ENCODE measurements around the gene CBFA2T2. TPM values are rescaled to one million over a fixed set of nuclear protein-coding genes. Genes with fewer than 3 reads are reported as not detected.
A peak's percentile ranks its signal among the peaks of the same experiment; 100 is the strongest.

CBFA2T2 gene
- total RNA-seq, 6 donors from 2014 or later: 10.0 to 35.6 (median 16.2) TPM

DNA sequence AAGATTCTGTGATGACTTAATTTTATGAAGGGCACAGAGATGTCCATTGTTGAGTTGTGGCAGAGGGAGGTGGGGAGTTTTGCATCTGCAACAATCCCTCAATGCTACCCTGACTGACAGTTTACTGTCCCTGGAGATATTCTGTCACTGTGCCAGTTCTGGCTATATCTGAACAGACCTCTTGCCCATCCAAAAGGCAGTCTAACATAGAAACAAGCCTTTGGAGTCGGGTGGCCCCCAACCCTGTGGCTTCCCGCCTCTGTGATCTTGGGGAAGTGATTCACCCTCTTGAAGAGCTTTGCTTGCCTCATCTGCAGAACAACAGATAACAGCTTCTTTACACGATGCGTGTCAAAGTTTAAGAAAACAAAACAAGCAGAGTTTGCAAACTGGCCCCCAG is 200.1 kb downstream of the CBFA2T2 start:
- no peaks in the 10 kb centered on the region for H3K9me3 ChIP-seq
- no peak for DNase-seq
- no peak overlapping the region for H3K27ac ChIP-seq
- no peak for ATAC-seq (ENCODE audit: low FRiP score in 2 of 2)
- H3K27me3 ChIP-seq: no peaks in the 10 kb centered on the region
- no peaks in the 10 kb centered on the region for H3K36me3 ChIP-seq
- no peak overlapping the region for H3K4me3 ChIP-seq
- H3K4me1 ChIP-seq: peaks cover 20 to 41% (median 29%) of the 10 kb centered on the region in 4 donors
- TF ChIP-seq, protein P1, sequence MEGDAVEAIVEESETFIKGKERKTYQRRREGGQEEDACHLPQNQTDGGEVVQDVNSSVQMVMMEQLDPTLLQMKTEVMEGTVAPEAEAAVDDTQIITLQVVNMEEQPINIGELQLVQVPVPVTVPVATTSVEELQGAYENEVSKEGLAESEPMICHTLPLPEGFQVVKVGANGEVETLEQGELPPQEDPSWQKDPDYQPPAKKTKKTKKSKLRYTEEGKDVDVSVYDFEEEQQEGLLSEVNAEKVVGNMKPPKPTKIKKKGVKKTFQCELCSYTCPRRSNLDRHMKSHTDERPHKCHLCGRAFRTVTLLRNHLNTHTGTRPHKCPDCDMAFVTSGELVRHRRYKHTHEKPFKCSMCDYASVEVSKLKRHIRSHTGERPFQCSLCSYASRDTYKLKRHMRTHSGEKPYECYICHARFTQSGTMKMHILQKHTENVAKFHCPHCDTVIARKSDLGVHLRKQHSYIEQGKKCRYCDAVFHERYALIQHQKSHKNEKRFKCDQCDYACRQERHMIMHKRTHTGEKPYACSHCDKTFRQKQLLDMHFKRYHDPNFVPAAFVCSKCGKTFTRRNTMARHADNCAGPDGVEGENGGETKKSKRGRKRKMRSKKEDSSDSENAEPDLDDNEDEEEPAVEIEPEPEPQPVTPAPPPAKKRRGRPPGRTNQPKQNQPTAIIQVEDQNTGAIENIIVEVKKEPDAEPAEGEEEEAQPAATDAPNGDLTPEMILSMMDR (IDR thresholded peaks at IDR 0.05): no peak
- no peak for TF ChIP-seq POLR2AphosphoS5 (IDR thresholded peaks at IDR 0.05)
- no peak for TF ChIP-seq EP300 (IDR thresholded peaks at IDR 0.05)
- no peak for TF ChIP-seq POLR2A (IDR thresholded peaks at IDR 0.05)
- WGBS, 2 donors: 49 to 58% methylated on average over 4 of the region's 4 CpGs

DNA sequence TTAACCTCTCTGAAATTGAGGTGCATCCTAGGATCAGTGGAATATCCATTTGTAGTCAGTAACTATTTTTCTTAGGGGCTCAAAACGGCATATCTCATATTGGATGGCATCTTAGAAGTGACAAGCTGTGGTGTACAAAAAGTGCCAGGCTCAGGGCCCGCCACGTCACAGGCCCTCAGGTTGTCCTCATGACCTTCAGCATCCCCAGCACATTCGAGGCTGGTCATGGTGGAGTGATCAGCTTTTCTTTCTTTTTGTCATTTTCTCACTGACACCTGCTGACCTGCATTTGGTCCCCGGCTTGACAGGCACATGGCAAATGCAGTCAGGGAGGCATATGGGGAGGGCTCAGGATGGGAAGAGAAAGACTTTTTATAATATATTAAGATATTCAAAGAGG is 203.4 kb downstream of the CBFA2T2 start:
- no peak for DNase-seq
- TF ChIP-seq, protein P1 (IDR thresholded peaks at IDR 0.05): no peak
- TF ChIP-seq POLR2AphosphoS5 (IDR thresholded peaks at IDR 0.05) (no peak), EP300 (IDR thresholded peaks at IDR 0.05) (no peak), POLR2A (IDR thresholded peaks at IDR 0.05) (no peak)
- no peaks in the 10 kb centered on the region for H3K36me3 ChIP-seq
- H3K27me3 ChIP-seq: no peaks in the 10 kb centered on the region
- H3K4me3 ChIP-seq: no peak overlapping the region
- no peak for ATAC-seq (ENCODE audit: low FRiP score in 2 of 2)
- peaks cover 3 to 23% (median 12%) of the 10 kb centered on the region in 4 donors for H3K4me1 ChIP-seq
- WGBS, 2 donors: 82 to 83% methylated on average over 5 of the region's 5 CpGs
- H3K27ac ChIP-seq: peak overlapping the region in 1 of 4 donors; percentile 23
- H3K9me3 ChIP-seq: no peaks in the 10 kb centered on the region

DNA sequence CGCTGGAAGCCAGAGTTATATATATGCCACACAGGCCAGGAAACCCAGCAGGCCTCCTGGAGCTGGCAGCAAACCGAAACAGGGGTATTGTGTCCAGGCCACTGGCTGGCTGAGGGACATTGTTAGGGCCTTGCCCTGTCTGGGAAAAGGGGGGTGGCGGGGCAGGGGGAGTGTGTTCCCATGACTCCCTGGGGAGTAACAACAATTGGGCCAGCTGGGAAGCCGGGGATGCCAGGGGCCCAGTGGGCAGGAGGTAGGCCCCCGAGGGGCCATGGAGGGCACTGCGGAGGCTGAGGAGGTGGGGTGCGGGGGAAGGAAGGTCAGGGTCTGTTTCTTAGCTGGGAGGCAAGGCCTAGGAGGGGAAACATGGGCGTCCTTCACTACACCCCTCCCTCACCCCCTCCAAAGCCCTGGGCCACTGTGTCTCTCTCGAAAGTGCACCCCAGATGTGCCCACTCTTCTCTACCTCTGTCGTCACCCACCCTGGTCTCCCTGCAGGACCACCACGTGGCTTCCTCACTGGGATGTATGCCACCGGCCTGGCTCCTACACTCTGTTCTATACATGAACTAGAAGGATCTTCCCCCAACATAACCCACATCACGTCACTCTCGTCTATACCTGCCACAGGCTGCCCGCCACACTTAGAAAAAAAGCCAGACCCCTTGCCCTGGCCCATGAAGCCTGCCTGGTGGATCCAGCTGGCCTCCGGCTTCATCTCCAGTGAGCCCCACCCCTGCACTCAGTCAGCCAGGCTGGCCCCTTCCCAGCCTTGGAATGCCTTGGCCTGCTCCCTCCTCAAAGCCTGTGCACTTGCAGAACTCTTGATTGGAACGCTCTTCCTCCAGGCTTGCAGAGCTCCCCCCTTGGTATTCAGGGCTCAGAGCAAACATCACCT is 204.1 kb downstream of the CBFA2T2 start:
- Histone ChIP-seq H3K36me3 (no peaks in the 10 kb centered on the region), H3K4me1 (peaks cover 3 to 19% (median 12%) of the 10 kb centered on the region in 4 donors), H3K9me3 (no peaks in the 10 kb centered on the region), H3K27me3 (no peaks in the 10 kb centered on the region), H3K27ac (peak overlapping the region; percentile 23 to 76 (median 58)), H3K4me3 (no peak overlapping the region)
- 72 to 76% methylated on average over 16 to 17 of the region's 17 CpGs for WGBS, 2 donors
- ATAC-seq (ENCODE audit: low FRiP score in 2 of 2) (peak; percentile 78 to 83), DNase-seq (peak; percentile 46 to 64)
- TF ChIP-seq POLR2A (IDR thresholded peaks at IDR 0.05) (no peak), POLR2AphosphoS5 (IDR thresholded peaks at IDR 0.05) (no peak), EP300 (IDR thresholded peaks at IDR 0.05) (no peak)
- TF ChIP-seq, protein P1 (IDR thresholded peaks at IDR 0.05): no peak

DNA sequence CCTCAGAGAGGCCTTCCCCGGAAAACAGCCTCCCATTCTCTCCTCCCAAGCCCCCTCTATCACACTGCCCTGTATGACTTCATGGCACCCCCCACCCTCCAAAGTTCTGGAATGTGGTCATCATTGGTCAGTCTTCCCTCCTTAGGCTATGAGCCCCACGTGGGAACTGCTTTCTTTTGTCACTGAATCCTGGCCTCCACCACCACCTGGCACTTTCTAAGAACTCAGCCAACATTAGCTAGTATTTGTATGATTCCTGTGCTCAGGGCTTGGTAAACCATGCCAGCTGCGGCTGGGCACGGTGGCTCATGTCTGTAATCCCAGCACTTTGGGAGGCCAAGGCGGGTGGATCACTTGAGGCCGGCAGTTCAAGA is 204.7 kb downstream of the CBFA2T2 start:
- peak overlapping the region; percentile 23 to 76 (median 58) for H3K27ac ChIP-seq
- H3K27me3 ChIP-seq: no peaks in the 10 kb centered on the region
- ATAC-seq (ENCODE audit: low FRiP score in 2 of 2): peak in 1 of 2 donors; percentile 63
- H3K9me3 ChIP-seq: no peaks in the 10 kb centered on the region
- H3K4me1 ChIP-seq: peaks cover 3 to 15% (median 12%) of the 10 kb centered on the region in 4 donors
- no peak for TF ChIP-seq EP300 (IDR thresholded peaks at IDR 0.05)
- TF ChIP-seq, protein P1 (IDR thresholded peaks at IDR 0.05): no peak
- no peak for TF ChIP-seq POLR2A (IDR thresholded peaks at IDR 0.05)
- no peak for TF ChIP-seq POLR2AphosphoS5 (IDR thresholded peaks at IDR 0.05)
- H3K36me3 ChIP-seq: no peaks in the 10 kb centered on the region
- WGBS, 2 donors: 72 to 74% methylated on average over 6 of the region's 6 CpGs
- H3K4me3 ChIP-seq: no peak overlapping the region
- no peak for DNase-seq

Data from upper lobe of left lung (tissue), 6 donors.